ENCODE results near the gene COX4I1. TPM values are rescaled to one million over a fixed set of nuclear protein-coding genes. Genes with fewer than 3 reads are reported as not detected.

COX4I1 gene
- total RNA-seq, 1 experiment from 2014 or later, result 839 TPM

GRCh38 chr16:85777583-85778310, 21.7 kb upstream of the COX4I1 start:
- Histone ChIP-seq H4K20me1 (ENCODE audit: insufficient read depth) (no peaks in the 10 kb centered on the region; the same call in 1 of the 2 replicates), H3K27ac (ENCODE audit: low read depth, low read length) (no peak overlapping the region), H3K27me3 (ENCODE audit: insufficient read depth, low read length) (no peaks in the 10 kb centered on the region), H3K9ac (ENCODE audit: low read length) (no peak overlapping the region), H3K4me1 (ENCODE audit: control insufficient read depth in 1 of 2, insufficient read depth in 2 of 2, low read length in 2 of 2) (no peaks in the 10 kb centered on the region), H3K9me3 (ENCODE audit: control insufficient read depth in 1 of 2, insufficient read depth in 1 of 2, low read depth in 1 of 2, low read length in 2 of 2) (no peaks in the 10 kb centered on the region), H3K4me3 (replicated peaks in 1 of 2; ENCODE audit: low read depth in 1 of 2, low read length in 2 of 2) (no peak overlapping the region), H3K4me2 (ENCODE audit: low read length) (no peak overlapping the region), H3K9me2 (ENCODE audit: insufficient read depth) (no peaks in the 10 kb centered on the region), H3K79me2 (ENCODE audit: insufficient read depth, low read length) (peaks cover 13% of the 10 kb centered on the region; the same call in 1 of the 2 replicates), H2AFZ (ENCODE audit: low read depth, low read length, poor library complexity, severe bottlenecking) (no peak overlapping the region), H3K36me3 (ENCODE audit: control insufficient read depth in 1 of 2, insufficient read depth in 2 of 2, low read length in 2 of 2) (peaks cover 15 to 38% of the 10 kb centered on the region in 2 experiments; a peak in 3 of 4 replicates)
- ChIA-PET RAD21 (ENCODE audit: low non-redundant PET in 1 of 2, low total read pairs in 2 of 2, uncharacterized antibody in 2 of 2, unreplicated experiment in 2 of 2) (no interaction called here), POLR2A (no interaction called here), CTCF (no interaction called here)
- DNase-seq (ENCODE audit: low read depth, low spot score), result no peak
- intact Hi-C loops (cut with micrococcal nuclease), result no loop called here
- no TSS peak for BruUV-seq (replicated peaks)
- ATAC-seq, result peak; percentile 43
- TF ChIP-seq TCF7L2 (IDR thresholded peaks at IDR 0.05; ENCODE audit: borderline replicate concordance, extremely low read depth, insufficient read depth, insufficient read length) (no peak), CTCF (IDR thresholded peaks at IDR 0.05 in 2 of 3, conservative IDR thresholded peaks at IDR 0.05 in 1 of 3; ENCODE audit: borderline replicate concordance in 1 of 3, insufficient read depth in 1 of 3, low read depth in 2 of 3, low read length in 2 of 3) (no peak), FOSL1 (IDR thresholded peaks at IDR 0.05; ENCODE audit: low read depth) (no peak), CEBPB (IDR thresholded peaks at IDR 0.05; ENCODE audit: low read depth) (no peak), SRF (IDR thresholded peaks at IDR 0.05; ENCODE audit: low read depth) (no peak), YY1 (IDR thresholded peaks at IDR 0.05; ENCODE audit: extremely low read depth, insufficient replicate concordance, low read depth, low read length) (no peak), RAD21 (IDR thresholded peaks at IDR 0.05; ENCODE audit: low read depth) (no peak), POLR2AphosphoS5 (IDR thresholded peaks at IDR 0.05; ENCODE audit: low read depth, low read length) (no peak), ZNF274 (IDR thresholded peaks at IDR 0.05; ENCODE audit: low read depth, low read length) (no peak), EZH2 (IDR thresholded peaks at IDR 0.05) (no peak), CBX3 (IDR thresholded peaks at IDR 0.05; ENCODE audit: low read depth) (no peak), REST (IDR thresholded peaks at IDR 0.05; ENCODE audit: low read depth) (no peak), JUND (IDR thresholded peaks at IDR 0.05) (no peak), MAX (IDR thresholded peaks at IDR 0.05) (no peak), ZFX (IDR thresholded peaks at IDR 0.05) (no peak), ZBTB33 (IDR thresholded peaks at IDR 0.05; ENCODE audit: extremely low read depth, insufficient replicate concordance, low read length) (no peak), SP1 (IDR thresholded peaks at IDR 0.05; ENCODE audit: low read depth) (no peak), ELF1 (IDR thresholded peaks at IDR 0.05; ENCODE audit: borderline replicate concordance, low read depth) (no peak)

Data from HCT116 (cell line).